ENCODE results near the gene CAPN14. TPM values are rescaled to one million over a fixed set of nuclear protein-coding genes. Genes with fewer than 3 reads are reported as not detected.

Gene CAPN14
- 1 to 10 TPM in 3 of 7 donors, under 1 TPM in 4; 0.26 to 2.7 (median 0.97) TPM for total RNA-seq
- under 1 TPM; 0.56 to 0.98 (median 0.64) TPM for polyA plus RNA-seq
- long read RNA-seq, donor 1 = 0 reads
- long read RNA-seq, donor 2 = 0 reads

GRCh38 chr2:31217465-31218200, at the start of gene CAPN14:
Gene CAPN14 (minus strand): TSS chr2:31217515. CDS start chr2:31205447, 12,068 bp downstream.
- intact Hi-C loops (cut with DNase I; ENCODE audit: low total_unique reads) = no loop called here
- WGBS, 5 donors = 63 to 79% (median 73%) methylated on average over 6 of the region's 6 CpGs
- peak within 1 kb of the TSS in 4 of 8 donors; percentile 80 to 92 (median 83) for H3K27ac ChIP-seq
- DNase-seq = no peak
- H3K27me3 ChIP-seq (replicated peaks in 1 of 7) = no peaks in the 10 kb centered on the region
- H3K36me3 ChIP-seq = no peaks in the 10 kb centered on the region
- no peaks in the 10 kb centered on the region for H3K9me3 ChIP-seq
- TF ChIP-seq POLR2AphosphoS5 (IDR thresholded peaks at IDR 0.05) (no peak), POLR2A (IDR thresholded peaks at IDR 0.05) (no peak), CTCF (IDR thresholded peaks at IDR 0.05 in 8 of 11, conservative IDR thresholded peaks at IDR 0.05 in 3 of 11) (no peak)
- H3K4me3 ChIP-seq = no peak within 1 kb of the TSS
- peaks cover 0 to 82% (median 51%) of the 10 kb centered on the region in 6 donors for H3K4me1 ChIP-seq

DNA sequence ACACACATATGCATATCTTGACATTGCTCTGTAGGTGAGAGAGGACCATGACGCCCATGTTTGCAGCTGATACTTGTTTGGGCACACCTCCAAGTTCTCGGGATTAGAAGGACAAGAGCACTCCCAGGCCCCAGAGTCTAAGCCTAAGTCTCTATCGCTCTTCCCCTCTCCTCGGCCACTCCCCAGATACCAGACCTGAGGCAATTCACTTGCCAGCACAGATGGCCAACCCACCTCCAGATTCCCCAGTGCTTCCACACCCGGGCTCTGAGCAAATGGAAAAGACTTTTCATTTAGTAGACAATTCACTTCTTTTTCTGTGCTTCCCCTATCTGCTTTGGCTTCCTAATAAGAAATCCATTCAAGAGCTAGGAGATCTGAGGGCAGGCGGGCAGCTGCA, 49.5 kb upstream of the CAPN14 start:
- Histone ChIP-seq H3K4me1 (peaks cover 0 to 16% (median 0%) of the 10 kb centered on the region in 6 donors), H3K4me3 (no peak overlapping the region), H3K9me3 (no peaks in the 10 kb centered on the region), H3K36me3 (peaks cover 0 to 59% (median 6%) of the 10 kb centered on the region in 6 donors), H3K27ac (no peak overlapping the region), H3K27me3 (replicated peaks in 1 of 7) (no peaks in the 10 kb centered on the region)
- intact Hi-C loops (cut with DNase I; ENCODE audit: low total_unique reads) = no loop called here
- 86 to 95% (median 93%) methylated on average over 6 of the region's 6 CpGs for WGBS, 5 donors
- no peak for TF ChIP-seq POLR2A (IDR thresholded peaks at IDR 0.05)
- no peak for DNase-seq

DNA sequence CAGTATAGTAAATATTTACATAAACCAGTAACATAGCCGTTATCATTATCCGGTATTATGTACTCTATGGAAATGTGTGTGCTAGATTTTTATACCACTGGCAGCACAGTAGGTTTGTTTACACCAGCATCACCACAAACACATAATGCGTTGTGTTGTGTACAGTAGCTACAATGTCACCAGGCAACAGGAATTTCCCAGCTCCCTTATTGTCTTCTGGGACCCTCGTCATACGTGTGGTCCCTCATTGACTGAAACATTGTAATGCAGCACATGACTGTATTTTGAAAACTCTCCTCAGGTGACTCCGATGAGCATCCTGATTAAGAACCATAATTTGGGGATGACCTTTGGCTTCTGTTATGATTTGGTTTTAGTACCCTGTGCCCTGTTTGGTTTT, 47.9 kb upstream of the CAPN14 start:
- DNase-seq = no peak
- no peaks in the 10 kb centered on the region for H3K9me3 ChIP-seq
- no peak overlapping the region for H3K27ac ChIP-seq
- no peaks in the 10 kb centered on the region for H3K27me3 ChIP-seq (replicated peaks in 1 of 7)
- intact Hi-C loops (cut with DNase I; ENCODE audit: low total_unique reads) = no loop called here
- peaks cover 0 to 9% (median 0%) of the 10 kb centered on the region in 6 donors for H3K4me1 ChIP-seq
- H3K4me3 ChIP-seq = no peak overlapping the region
- WGBS, 5 donors = 82 to 98% (median 94%) methylated on average over 6 of the region's 6 CpGs
- peaks cover 0 to 74% (median 16%) of the 10 kb centered on the region in 6 donors for H3K36me3 ChIP-seq
- TF ChIP-seq CTCF (IDR thresholded peaks at IDR 0.05 in 8 of 11, conservative IDR thresholded peaks at IDR 0.05 in 3 of 11) = no peak
- no peak for TF ChIP-seq POLR2A (IDR thresholded peaks at IDR 0.05)
- no peak for TF ChIP-seq POLR2AphosphoS5 (IDR thresholded peaks at IDR 0.05)

- no peaks in the 10 kb centered on the region for H3K27me3 ChIP-seq (replicated peaks in 1 of 7)
- no peak overlapping the region for H3K4me3 ChIP-seq
- intact Hi-C loops (cut with DNase I; ENCODE audit: low total_unique reads) = no loop called here
- H3K9me3 ChIP-seq = no peaks in the 10 kb centered on the region
- no peak overlapping the region for H3K27ac ChIP-seq
- H3K36me3 ChIP-seq = peaks cover 0 to 75% (median 16%) of the 10 kb centered on the region in 6 donors
- no peak for TF ChIP-seq POLR2AphosphoS5 (IDR thresholded peaks at IDR 0.05)
- TF ChIP-seq POLR2A (IDR thresholded peaks at IDR 0.05) = no peak
- TF ChIP-seq CTCF (IDR thresholded peaks at IDR 0.05 in 8 of 11, conservative IDR thresholded peaks at IDR 0.05 in 3 of 11) = no peak
- no peak for DNase-seq
- 80 to 93% (median 90%) methylated on average over 3 of the region's 3 CpGs for WGBS, 5 donors
- H3K4me1 ChIP-seq = peaks cover 0 to 7% (median 0%) of the 10 kb centered on the region in 6 donors
Measured at GRCh38 chr2:31263636-31264190, 46.4 kb upstream of the CAPN14 start.
